ENCODE measurements around the gene ANXA6.

Gene ANXA6

DNA sequence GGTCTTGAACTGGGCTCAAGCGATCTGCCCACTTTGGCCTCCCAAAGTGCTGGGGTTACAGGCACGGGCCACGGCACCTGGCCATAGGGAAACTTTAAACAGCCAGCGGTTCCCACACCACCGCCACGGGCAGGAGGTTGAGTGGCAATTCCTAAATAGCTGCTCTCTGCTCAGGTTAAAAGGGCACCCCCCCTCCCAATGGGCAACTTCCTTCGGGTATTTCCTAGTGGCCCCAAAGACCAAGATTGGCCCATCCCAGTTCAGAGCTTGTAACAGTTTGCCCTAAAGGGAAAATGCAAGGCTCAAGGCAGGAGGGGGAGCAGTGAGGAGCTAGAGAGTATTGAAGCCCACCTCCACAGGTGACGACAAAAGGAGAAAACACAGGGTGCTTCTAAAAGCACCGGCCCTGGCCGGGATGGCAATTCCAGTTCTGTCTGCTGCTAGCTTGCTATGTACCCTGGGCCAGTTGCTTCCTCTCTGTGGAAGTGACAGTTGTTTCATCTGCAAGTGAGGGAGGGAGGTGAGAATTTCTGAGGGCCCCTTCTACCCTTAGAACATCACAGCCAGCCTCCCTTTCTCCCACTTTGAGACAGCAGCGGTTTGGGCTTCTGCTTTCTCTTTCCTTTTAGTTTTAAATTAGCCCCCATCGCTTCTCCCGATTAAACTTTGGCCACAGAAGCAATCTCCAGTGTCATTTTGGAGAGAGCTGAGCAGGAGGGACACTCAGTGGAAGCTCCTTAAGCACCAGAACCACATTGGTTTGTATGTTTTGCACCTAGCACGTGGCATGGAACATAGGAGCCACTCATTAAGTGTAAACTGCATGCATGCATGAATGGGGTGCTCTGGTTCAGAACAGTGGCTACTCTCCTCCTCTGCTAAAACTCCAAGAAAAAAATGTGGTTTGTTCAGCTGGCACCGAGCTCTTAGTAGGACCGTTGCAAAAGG, 59.5 kb downstream of the ANXA6 start:
- Mint-ChIP-seq H3K4me3 (peak overlapping the region; percentile 35), H3K4me1 (peaks cover 84% of the 10 kb centered on the region), H3K36me3 (ENCODE audit: low read depth) (peaks cover 38% of the 10 kb centered on the region), H3K27ac (peak overlapping the region; percentile 61), H3K9me3 (no peaks in the 10 kb centered on the region), H3K27me3 (no peaks in the 10 kb centered on the region)
- peak; percentile 60 for ATAC-seq
- DNase-seq, result peak; percentile 41

DNA sequence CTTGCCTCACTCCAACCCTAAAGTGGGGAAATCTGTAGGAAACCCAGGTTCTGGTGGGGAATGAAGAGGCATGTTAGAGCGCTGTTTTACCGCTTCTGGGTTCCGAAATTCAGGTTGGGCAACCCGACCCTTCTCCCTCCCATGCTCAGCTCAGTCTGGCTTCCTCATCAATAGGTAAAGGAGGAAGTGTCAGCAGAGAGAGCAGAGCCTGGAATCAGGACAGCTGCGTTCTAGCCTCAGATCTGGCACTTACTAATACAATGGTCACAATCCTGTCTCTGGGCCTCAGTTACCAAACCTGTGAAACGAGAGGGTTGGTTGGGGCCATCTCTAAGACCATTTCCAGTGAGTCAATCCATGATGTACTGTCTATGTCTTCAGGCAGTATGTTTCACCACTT, 60.5 kb downstream of the ANXA6 start:
- Mint-ChIP-seq H3K36me3 (ENCODE audit: low read depth) (peaks cover 31% of the 10 kb centered on the region), H3K4me1 (peaks cover 91% of the 10 kb centered on the region)

DNA sequence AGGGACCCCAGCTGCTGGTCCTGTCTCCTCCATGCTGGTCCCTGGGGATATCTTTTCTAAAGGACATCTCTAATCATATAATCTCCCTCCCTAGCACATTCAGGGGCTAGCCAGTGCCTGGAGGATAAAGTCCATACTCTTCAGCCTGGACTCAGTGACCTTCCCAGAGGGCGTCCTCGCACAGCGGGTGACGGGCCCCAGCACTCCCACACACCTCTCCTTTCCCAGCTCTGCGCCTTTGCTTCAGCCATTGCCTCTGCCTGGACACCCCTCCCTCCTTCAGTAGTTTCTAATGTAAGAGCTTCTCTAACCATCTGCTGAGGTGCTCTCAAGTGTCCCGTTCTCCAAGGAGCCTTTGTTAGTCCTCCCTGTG, 61.6 kb downstream of the ANXA6 start:
- ATAC-seq, result no peak
- Mint-ChIP-seq H3K4me3 (no peak overlapping the region), H3K36me3 (ENCODE audit: low read depth) (peaks cover 24% of the 10 kb centered on the region), H3K27ac (peak overlapping the region; percentile 4), H3K27me3 (no peaks in the 10 kb centered on the region), H3K9me3 (no peaks in the 10 kb centered on the region), H3K4me1 (peaks cover 89% of the 10 kb centered on the region)
- DNase-seq, result peak; percentile 18

More for the DNA sequence above, 60.5 kb downstream of the ANXA6 start:
- H3K27ac Mint-ChIP-seq, result peak overlapping the region; percentile 61
- H3K9me3 Mint-ChIP-seq, result no peaks in the 10 kb centered on the region
- DNase-seq, result no peak
- H3K27me3 Mint-ChIP-seq, result no peaks in the 10 kb centered on the region
- no peak for ATAC-seq
- H3K4me3 Mint-ChIP-seq, result no peak overlapping the region

DNA sequence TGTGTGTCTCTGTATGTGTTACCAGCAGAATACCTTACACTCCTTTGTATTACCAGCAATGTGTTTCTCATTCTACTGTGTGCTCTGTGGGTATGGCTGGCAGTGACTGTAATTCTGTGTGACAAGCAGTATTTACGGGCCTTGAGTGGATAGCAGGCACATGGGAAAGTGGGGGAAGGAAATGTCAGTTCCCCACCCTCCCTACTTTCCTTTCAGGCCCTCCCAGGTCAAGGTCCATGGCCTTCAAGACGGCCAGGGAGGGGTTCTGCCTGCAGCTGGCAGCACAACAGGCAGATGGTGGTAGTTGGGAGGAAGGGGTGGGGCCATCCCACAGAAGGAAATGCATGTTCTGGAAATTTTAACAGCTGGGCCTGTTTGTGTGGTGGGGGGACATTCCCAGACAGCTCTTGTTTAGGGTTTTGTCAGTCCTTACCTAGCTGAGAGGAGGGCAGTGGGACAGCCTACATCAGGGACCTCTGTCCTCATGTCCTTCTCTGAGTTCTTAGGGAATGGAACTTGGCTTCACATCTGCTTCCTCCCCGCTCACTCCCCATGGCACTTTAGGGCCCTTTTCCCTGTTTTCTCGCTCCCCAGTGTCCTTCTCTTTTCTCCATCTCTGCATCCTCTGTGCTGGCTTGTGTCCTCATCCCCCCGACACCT, 62.1 kb downstream of the ANXA6 start:
- DNase-seq, result peak; percentile 19
- H3K27ac Mint-ChIP-seq, result peak overlapping the region; percentile 94
- peaks cover 84% of the 10 kb centered on the region for H3K4me1 Mint-ChIP-seq
- no peaks in the 10 kb centered on the region for H3K27me3 Mint-ChIP-seq
- H3K4me3 Mint-ChIP-seq, result no peak overlapping the region
- peaks cover 19% of the 10 kb centered on the region for H3K36me3 Mint-ChIP-seq (ENCODE audit: low read depth)
- H3K9me3 Mint-ChIP-seq, result no peaks in the 10 kb centered on the region
- ATAC-seq, result no peak

DNA sequence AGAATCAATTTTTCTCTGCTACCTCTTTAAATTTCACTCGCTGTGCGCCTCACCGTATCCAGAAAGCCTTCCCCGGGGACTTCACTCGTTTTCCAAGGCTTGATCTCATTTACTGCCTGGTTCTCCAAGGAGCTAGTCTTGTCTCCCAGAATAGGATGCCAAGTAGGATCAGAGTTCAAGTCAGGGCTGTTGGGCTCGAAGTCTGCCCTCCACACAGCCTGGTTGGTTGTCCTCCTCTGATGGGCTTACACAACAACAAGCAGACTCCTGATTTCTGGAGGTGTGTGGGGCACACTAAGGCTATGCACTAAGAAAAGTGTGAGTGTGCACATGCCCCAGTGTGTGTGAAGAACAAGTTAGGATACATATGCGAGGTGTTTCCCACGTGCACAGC, 62.7 kb downstream of the ANXA6 start:
- H3K27me3 Mint-ChIP-seq, result no peaks in the 10 kb centered on the region
- H3K9me3 Mint-ChIP-seq, result no peaks in the 10 kb centered on the region
- ATAC-seq, result no peak

DNA sequence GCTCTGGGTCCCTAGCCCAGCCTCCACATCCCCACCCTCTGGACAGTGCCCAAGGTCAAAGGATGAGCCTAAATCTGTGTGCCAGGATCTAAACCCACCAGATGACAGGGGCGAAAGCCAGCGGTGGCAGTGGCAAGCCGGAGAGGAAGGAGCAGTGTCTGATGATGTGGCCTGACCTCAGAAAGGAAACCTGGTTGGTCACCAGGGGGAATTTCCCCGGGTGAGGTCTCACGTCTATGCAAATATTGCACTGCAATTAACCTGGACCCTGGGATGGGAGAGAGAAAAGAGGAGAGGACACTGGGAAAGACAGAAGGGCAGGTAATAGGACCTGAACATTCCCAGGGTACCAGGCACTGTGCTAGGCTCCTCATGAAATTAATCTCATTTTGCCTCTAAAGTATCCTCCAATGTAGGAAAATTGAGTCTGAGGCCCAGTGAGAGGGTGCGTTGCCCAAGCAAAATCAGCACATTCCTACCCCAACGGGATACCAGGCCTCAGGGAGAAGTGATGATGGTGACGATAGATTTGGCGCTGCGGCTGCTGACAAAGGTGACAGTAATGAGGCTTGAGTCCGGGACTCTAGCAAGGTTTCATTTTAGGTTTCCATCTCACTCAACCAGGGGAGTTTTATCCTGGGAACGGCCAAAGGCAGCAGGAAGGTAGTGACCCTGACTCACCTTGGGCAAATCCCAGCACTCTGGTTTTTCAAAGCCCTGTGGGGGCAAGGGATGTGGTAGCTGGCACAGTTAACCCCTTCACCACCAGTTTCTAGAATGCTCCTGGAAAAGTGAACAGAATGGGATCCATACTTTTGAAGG, 63.3 kb downstream of the ANXA6 start:
- peaks cover 10% of the 10 kb centered on the region for H3K36me3 Mint-ChIP-seq (ENCODE audit: low read depth)
- H3K27ac Mint-ChIP-seq, result peak overlapping the region; percentile 94
- DNase-seq (peak; percentile 80), ATAC-seq (peak; percentile 77)
- no peaks in the 10 kb centered on the region for H3K27me3 Mint-ChIP-seq
- peaks cover 72% of the 10 kb centered on the region for H3K4me1 Mint-ChIP-seq
- no peaks in the 10 kb centered on the region for H3K9me3 Mint-ChIP-seq
- H3K4me3 Mint-ChIP-seq, result peak overlapping the region; percentile 70

More for the DNA sequence above, 62.7 kb downstream of the ANXA6 start:
- Mint-ChIP-seq H3K4me1 (peaks cover 78% of the 10 kb centered on the region), H3K36me3 (ENCODE audit: low read depth) (peaks cover 13% of the 10 kb centered on the region), H3K4me3 (peak overlapping the region; percentile 70), H3K27ac (peak overlapping the region; percentile 94)
- DNase-seq, result peak; percentile 16

DNA sequence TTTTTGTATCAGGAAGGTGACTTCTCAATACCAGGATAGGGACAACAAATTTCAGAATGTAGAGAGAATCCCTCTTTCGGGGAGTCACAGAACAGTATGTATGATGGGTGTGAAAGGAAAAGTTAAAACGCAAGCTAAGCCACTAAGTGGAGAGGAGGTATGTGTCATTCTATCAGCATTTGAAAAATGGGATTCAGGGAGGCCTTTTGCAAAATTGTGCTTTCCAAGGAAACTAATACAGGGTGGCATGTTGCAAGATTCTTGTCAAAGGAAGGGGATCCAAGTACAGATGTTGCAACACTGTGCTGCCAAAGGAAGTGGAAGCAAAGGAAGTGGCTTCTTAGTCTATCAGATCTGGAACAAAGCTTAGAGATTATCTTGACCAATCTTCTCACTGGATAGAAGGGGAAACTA, 64.1 kb downstream of the ANXA6 start:
- H3K4me3 Mint-ChIP-seq, result peak overlapping the region; percentile 70
- peaks cover 3% of the 10 kb centered on the region for H3K27me3 Mint-ChIP-seq
- H3K27ac Mint-ChIP-seq, result peak overlapping the region; percentile 94
- peaks cover 67% of the 10 kb centered on the region for H3K4me1 Mint-ChIP-seq
- H3K36me3 Mint-ChIP-seq (ENCODE audit: low read depth), result peaks cover 10% of the 10 kb centered on the region
- DNase-seq (no peak), ATAC-seq (peak; percentile 26)
- no peaks in the 10 kb centered on the region for H3K9me3 Mint-ChIP-seq

DNA sequence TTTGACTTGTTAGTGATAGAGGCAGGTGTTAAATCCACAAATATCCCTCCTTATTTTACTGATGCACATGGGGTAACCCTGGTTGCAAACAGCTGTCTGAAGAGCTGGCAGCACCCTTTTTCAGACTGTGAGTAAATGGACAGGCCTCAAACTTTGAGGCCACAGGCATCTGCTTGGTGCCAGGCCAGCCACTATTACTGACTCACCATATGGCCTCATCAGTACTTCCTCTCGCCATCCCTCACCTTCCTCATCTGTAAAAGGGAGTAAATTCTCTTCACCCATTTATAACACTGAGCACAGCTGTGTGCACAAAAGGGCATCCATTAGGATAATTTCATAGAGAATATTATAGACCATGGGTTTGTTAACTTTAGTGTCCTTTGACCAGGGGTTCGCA, 64.8 kb downstream of the ANXA6 start:
- DNase-seq (no peak), ATAC-seq (no peak)
- H3K9me3 Mint-ChIP-seq, result no peaks in the 10 kb centered on the region
- peaks cover 10% of the 10 kb centered on the region for H3K36me3 Mint-ChIP-seq (ENCODE audit: low read depth)
- H3K4me1 Mint-ChIP-seq, result peaks cover 61% of the 10 kb centered on the region
- no peak overlapping the region for H3K4me3 Mint-ChIP-seq
- H3K27me3 Mint-ChIP-seq, result peaks cover 3% of the 10 kb centered on the region
- H3K27ac Mint-ChIP-seq, result peak overlapping the region; percentile 94

DNA sequence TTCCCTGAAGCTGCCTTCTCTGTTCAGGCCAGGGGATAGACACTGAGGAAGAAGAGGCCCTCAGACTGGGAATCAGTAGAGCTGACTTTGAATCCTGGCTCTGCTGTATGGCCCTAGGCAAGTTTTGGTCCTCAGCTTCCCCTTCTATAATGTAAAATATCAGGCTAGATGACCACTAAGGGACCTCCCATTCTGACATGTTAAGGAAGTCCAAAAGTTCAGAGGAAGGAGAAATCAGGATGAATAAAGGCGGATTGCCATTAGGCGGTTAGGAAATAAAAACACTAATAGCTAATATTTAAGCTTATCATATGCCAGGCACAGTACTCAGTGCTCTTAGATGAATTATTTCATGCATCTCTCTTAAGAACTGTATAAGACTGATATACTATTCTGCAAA, 67.9 kb downstream of the ANXA6 start:
- ATAC-seq, result no peak
- Mint-ChIP-seq H3K9me3 (no peaks in the 10 kb centered on the region), H3K4me1 (peaks cover 59% of the 10 kb centered on the region), H3K27me3 (peaks cover 3% of the 10 kb centered on the region), H3K36me3 (ENCODE audit: low read depth) (no peaks in the 10 kb centered on the region), H3K27ac (no peak overlapping the region), H3K4me3 (no peak overlapping the region)
- no peak for DNase-seq

DNA sequence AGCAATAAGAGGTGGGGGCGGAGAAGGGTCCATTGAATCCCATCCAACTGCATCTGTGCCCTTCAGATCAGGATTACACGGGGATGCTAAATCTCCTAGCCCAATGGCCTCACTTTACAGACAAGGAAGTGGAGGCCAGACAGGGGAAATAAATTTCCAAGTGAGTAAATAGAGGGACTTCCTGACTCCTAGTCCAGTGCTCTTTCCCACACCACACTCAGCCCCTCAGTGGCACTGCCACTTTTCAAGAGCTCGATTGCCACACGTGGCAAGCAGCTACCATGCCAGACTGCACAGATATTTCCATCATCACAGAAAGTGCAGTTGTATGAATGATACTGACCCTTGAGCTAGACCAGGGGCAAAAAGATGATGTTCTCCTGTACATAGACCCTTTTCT, 68.6 kb downstream of the ANXA6 start:
- Mint-ChIP-seq H3K27ac (no peak overlapping the region), H3K4me3 (no peak overlapping the region), H3K4me1 (peaks cover 58% of the 10 kb centered on the region), H3K9me3 (no peaks in the 10 kb centered on the region), H3K27me3 (peaks cover 3% of the 10 kb centered on the region), H3K36me3 (ENCODE audit: low read depth) (no peaks in the 10 kb centered on the region)
- DNase-seq (no peak), ATAC-seq (no peak)

DNA sequence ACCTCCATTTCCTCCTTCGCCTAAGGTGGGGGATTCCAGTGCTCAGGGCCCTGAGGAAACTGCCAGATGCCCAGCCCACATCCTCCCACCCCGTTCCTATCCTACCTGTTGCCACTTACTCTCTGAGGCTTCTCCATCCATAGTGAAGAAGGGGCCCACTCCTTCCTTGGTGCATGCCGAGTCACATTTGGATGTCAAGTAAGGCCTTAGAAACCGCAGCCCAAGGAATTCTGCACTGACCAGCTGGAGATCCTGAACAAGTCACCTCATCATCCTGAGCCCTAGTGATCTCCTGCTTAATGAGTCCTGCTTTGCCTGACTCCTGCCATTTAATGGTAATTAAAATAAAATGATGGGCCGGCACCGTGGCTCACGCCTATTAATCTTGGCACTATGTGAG, 70.1 kb downstream of the ANXA6 start:
- Mint-ChIP-seq H3K36me3 (ENCODE audit: low read depth) (no peaks in the 10 kb centered on the region), H3K27me3 (peaks cover 3% of the 10 kb centered on the region), H3K4me1 (peaks cover 58% of the 10 kb centered on the region), H3K27ac (peak overlapping the region; percentile 60), H3K9me3 (no peaks in the 10 kb centered on the region), H3K4me3 (peak overlapping the region; percentile 84)
- ATAC-seq, result no peak
- no peak for DNase-seq

DNA sequence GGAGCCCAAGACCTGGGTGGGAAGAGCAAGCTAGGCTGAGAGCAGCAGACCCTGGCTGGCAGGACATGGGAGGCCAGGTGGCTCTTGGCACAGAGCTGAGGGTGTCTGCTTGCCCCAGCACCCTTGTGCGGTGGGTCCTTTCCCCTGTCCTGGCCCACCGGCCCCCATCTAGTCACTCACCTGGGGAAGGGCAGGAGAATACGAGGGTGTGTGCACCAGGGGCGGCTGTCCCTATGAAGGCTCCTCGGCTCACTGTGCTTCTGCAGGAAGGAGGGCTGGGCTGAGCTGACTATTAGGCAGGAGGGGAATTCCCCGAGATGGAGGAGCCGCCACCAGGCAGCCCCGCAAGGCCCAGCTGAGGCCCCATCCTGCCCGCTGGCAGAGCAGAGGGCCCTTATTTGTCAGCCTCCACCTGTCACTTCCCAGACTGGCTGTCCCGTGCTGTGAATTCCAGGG, 70.6 kb downstream of the ANXA6 start:
- peak overlapping the region; percentile 84 for H3K4me3 Mint-ChIP-seq
- DNase-seq (peak; percentile 74), ATAC-seq (peak; percentile 86)
- peak overlapping the region; percentile 63 for H3K27ac Mint-ChIP-seq
- H3K4me1 Mint-ChIP-seq, result peaks cover 62% of the 10 kb centered on the region
- no peaks in the 10 kb centered on the region for H3K9me3 Mint-ChIP-seq
- peaks cover 3% of the 10 kb centered on the region for H3K27me3 Mint-ChIP-seq
- H3K36me3 Mint-ChIP-seq (ENCODE audit: low read depth), result no peaks in the 10 kb centered on the region

DNA sequence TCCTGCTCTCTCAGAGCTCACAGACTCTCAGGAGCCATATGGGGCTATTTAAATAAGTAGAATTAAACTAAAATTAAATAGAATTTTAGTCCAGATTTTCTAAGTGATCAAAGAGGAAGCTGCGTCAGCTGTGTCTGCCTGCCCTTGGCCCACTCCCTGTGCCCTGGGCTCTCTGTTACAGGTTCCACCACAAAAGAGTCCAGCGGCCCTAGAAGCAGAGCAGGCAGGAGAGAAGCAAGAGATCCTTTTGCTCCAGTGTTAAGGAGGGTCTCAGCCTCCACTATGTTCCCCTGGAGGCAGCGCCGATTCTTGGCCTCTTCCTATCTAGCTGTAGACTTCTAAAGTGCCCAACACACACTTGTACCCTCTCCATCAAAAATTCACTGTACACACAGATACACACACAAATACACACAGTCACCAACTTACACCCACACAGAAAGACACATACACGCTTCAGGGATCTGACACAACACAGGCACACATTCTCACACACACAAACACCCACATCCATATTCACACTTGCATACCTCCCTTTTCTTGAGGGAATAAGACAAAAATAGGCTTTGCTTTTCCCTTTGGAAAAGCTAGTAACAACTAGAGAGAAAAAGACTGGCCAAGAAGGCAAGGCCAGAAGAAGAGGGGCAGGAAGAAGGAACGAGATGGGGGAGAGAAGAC, 71.2 kb downstream of the ANXA6 start:
- DNase-seq, result no peak
- no peaks in the 10 kb centered on the region for H3K36me3 Mint-ChIP-seq (ENCODE audit: low read depth)
- peak overlapping the region; percentile 69 for H3K27ac Mint-ChIP-seq
- peaks cover 61% of the 10 kb centered on the region for H3K4me1 Mint-ChIP-seq
- H3K4me3 Mint-ChIP-seq, result peak overlapping the region; percentile 84
- ATAC-seq, result no peak
- no peaks in the 10 kb centered on the region for H3K9me3 Mint-ChIP-seq
- H3K27me3 Mint-ChIP-seq, result peaks cover 3% of the 10 kb centered on the region
